ENCODE results near the gene C15orf39. TPM values are rescaled to one million over a fixed set of nuclear protein-coding genes. Genes with fewer than 3 reads are reported as not detected.

C15orf39 gene
- total RNA-seq, result 0.95 and 1.6 TPM in 2 replicates

DNA sequence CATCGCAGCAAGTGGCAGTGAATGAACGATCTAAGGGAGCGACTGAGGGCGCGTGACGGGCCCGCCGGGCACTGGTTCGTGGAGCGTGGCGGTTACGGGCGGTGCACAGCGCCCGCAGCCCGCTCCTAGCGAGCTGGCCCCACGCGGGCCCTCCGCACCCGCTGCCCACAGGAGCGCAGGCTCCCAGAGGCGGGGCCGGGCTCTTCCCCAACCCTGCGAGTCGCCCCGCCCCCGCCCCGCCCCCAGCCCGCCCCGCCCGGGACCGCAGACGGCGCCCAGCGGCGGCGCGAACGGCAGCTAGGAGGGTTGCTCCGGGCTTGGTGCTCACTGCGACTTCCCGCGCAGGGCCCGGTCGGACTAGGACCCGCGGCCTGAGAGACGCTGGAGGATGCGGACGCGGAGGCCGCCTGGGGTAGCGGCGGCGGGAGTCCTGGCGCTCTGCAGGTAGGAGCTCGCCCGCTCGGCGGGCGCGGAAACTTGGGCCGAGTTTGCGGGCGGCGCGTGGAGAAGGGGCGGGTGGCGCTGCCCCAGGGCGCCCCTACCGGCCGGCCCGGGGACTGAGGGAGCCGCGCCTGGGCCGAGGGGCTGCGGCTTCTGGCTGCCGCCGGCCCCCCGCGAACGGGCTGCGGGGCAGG lies at the start of gene C15orf39:
C15orf39 (plus strand) TSS at position 267 of the 635 bp plus-strand sequence. CDS start 4,167 bp downstream, outside the sequence.

GRCh38 chr15:75258034-75258433 lies 56.4 kb downstream of the C15orf39 start, which contains the start of gene GOLGA6C:
Gene GOLGA6C (plus strand): TSS chr15:75258334. CDS start chr15:75258599, 265 bp downstream.

Other genes starting within 250 kb of the C15orf39 start
- 0.34 and 1.4 TPM in 2 replicates for gene RPP25, start 245.1 kb upstream of the C15orf39 start, total RNA-seq
- 0.52 and 0.79 TPM in 2 replicates for gene SCAMP5, start 206.3 kb upstream of the C15orf39 start, total RNA-seq
- 3.1 and 5.0 TPM in 2 replicates for gene PPCDC, start 178.3 kb upstream of the C15orf39 start, total RNA-seq
- gene GOLGA6C, start 56.5 kb downstream of the C15orf39 start, total RNA-seq, result not detected in 2 replicates
- gene GOLGA6D, start 81.0 kb downstream of the C15orf39 start, total RNA-seq, result under 0.01 TPM in 1 of 2 replicates, not detected in the other
- gene COMMD4, start 134.2 kb downstream of the C15orf39 start, total RNA-seq, result 59.3 and 80.1 TPM in 2 replicates
- gene NEIL1, start 145.2 kb downstream of the C15orf39 start, total RNA-seq, result 6.3 TPM in 2 replicates
- gene MAN2C1, start 166.7 kb downstream of the C15orf39 start, total RNA-seq, result 85.9 and 95.7 TPM in 2 replicates
- 23.2 and 31.9 TPM in 2 replicates for gene SIN3A, start 249.8 kb downstream of the C15orf39 start, total RNA-seq